ENCODE data around the gene LDB3. TPM values are rescaled to one million over a fixed set of nuclear protein-coding genes. Genes with fewer than 3 reads are reported as not detected.

The LDB3 gene
- total and polyA plus RNA-seq, 2 donors (not counting 1 experiment from before 2014, with no cell fraction given) = under 0.01 to 0.20 TPM

GRCh38 chr10:86677374-86677773 lies 9.1 kb downstream of the LDB3 start:
- Histone ChIP-seq H3K4me1 (ENCODE audit: control insufficient read depth, extremely low read depth, insufficient read depth, low read length) (no peaks in the 10 kb centered on the region), H4K20me1 (ENCODE audit: control insufficient read depth, extremely low read depth, insufficient read depth, low read length) (no peaks in the 10 kb centered on the region), H3K79me2 (ENCODE audit: control insufficient read depth, insufficient read depth, low read length) (no peaks in the 10 kb centered on the region), H3K9ac (ENCODE audit: insufficient read depth, low read length) (no peak overlapping the region), H3K27me3 (ENCODE audit: control insufficient read depth, insufficient read depth, low read length) (peaks cover 2% of the 10 kb centered on the region), H3K9me3 (ENCODE audit: control insufficient read depth, insufficient read depth, low read depth, low read length) (no peaks in the 10 kb centered on the region), H3K36me3 (ENCODE audit: control insufficient read depth, insufficient read depth, low read length) (no peaks in the 10 kb centered on the region), H2AFZ (ENCODE audit: low read length) (no peak overlapping the region), H3K27ac (ENCODE audit: insufficient read depth, low read length) (no peak overlapping the region), H3K4me3 (replicated peaks in 1 of 4; ENCODE audit: control extremely low read depth in 1 of 4, insufficient read depth in 1 of 4, low read depth in 3 of 4, low read length in 4 of 4) (no peak overlapping the region), H3K4me2 (ENCODE audit: extremely low read depth, insufficient read depth, low read length) (no peak overlapping the region)
- DNase-seq (ENCODE audit: low read depth in 2 of 2) = no peak
- TF ChIP-seq CTCF (conservative IDR thresholded peaks at IDR 0.05 in 1 of 2, IDR thresholded peaks at IDR 0.05 in 1 of 2; ENCODE audit: low read depth in 1 of 2, low read length in 2 of 2) = no peak
- no peak for TF ChIP-seq EZH2 (IDR thresholded peaks at IDR 0.05; ENCODE audit: low read length, missing control alignments)

- Histone ChIP-seq H3K4me1 (ENCODE audit: control insufficient read depth, extremely low read depth, insufficient read depth, low read length) (no peaks in the 10 kb centered on the region), H3K36me3 (ENCODE audit: control insufficient read depth, insufficient read depth, low read length) (no peaks in the 10 kb centered on the region), H3K27me3 (ENCODE audit: control insufficient read depth, insufficient read depth, low read length) (peaks cover 9% of the 10 kb centered on the region), H3K79me2 (ENCODE audit: control insufficient read depth, insufficient read depth, low read length) (no peaks in the 10 kb centered on the region), H2AFZ (ENCODE audit: low read length) (no peak overlapping the region), H3K9ac (ENCODE audit: insufficient read depth, low read length) (no peak overlapping the region), H3K4me2 (ENCODE audit: extremely low read depth, insufficient read depth, low read length) (no peak overlapping the region), H3K9me3 (ENCODE audit: control insufficient read depth, insufficient read depth, low read depth, low read length) (no peaks in the 10 kb centered on the region), H4K20me1 (ENCODE audit: control insufficient read depth, extremely low read depth, insufficient read depth, low read length) (no peaks in the 10 kb centered on the region), H3K27ac (ENCODE audit: insufficient read depth, low read length) (no peak overlapping the region), H3K4me3 (replicated peaks in 1 of 4; ENCODE audit: control extremely low read depth in 1 of 4, insufficient read depth in 1 of 4, low read depth in 3 of 4, low read length in 4 of 4) (no peak overlapping the region)
- no peak for DNase-seq (ENCODE audit: low read depth in 2 of 2)
- no peak for TF ChIP-seq EZH2 (IDR thresholded peaks at IDR 0.05; ENCODE audit: low read length, missing control alignments)
- no peak for TF ChIP-seq CTCF (conservative IDR thresholded peaks at IDR 0.05 in 1 of 2, IDR thresholded peaks at IDR 0.05 in 1 of 2; ENCODE audit: low read depth in 1 of 2, low read length in 2 of 2)
Measured at GRCh38 chr10:86678999-86679792, 10.9 kb downstream of the LDB3 start.

- Histone ChIP-seq H3K27ac (ENCODE audit: insufficient read depth, low read length) (no peak overlapping the region), H2AFZ (ENCODE audit: low read length) (no peak overlapping the region), H3K9ac (ENCODE audit: insufficient read depth, low read length) (no peak overlapping the region), H3K9me3 (ENCODE audit: control insufficient read depth, insufficient read depth, low read depth, low read length) (no peaks in the 10 kb centered on the region), H3K4me3 (replicated peaks in 1 of 4; ENCODE audit: control extremely low read depth in 1 of 4, insufficient read depth in 1 of 4, low read depth in 3 of 4, low read length in 4 of 4) (no peak overlapping the region), H3K27me3 (ENCODE audit: control insufficient read depth, insufficient read depth, low read length) (peaks cover 10% of the 10 kb centered on the region), H3K36me3 (ENCODE audit: control insufficient read depth, insufficient read depth, low read length) (no peaks in the 10 kb centered on the region), H3K4me1 (ENCODE audit: control insufficient read depth, extremely low read depth, insufficient read depth, low read length) (no peaks in the 10 kb centered on the region), H4K20me1 (ENCODE audit: control insufficient read depth, extremely low read depth, insufficient read depth, low read length) (no peaks in the 10 kb centered on the region), H3K79me2 (ENCODE audit: control insufficient read depth, insufficient read depth, low read length) (no peaks in the 10 kb centered on the region), H3K4me2 (ENCODE audit: extremely low read depth, insufficient read depth, low read length) (no peak overlapping the region)
- no peak for DNase-seq (ENCODE audit: low read depth in 2 of 2)
- TF ChIP-seq EZH2 (IDR thresholded peaks at IDR 0.05; ENCODE audit: low read length, missing control alignments) = no peak
- TF ChIP-seq CTCF (conservative IDR thresholded peaks at IDR 0.05 in 1 of 2, IDR thresholded peaks at IDR 0.05 in 1 of 2; ENCODE audit: low read depth in 1 of 2, low read length in 2 of 2) = no peak
Measured at GRCh38 chr10:86681047-86681446, 12.7 kb downstream of the LDB3 start.

All from fibroblast of lung (primary cell).